ENCODE measurements around the gene GABPB2. TPM values are rescaled to one million over a fixed set of nuclear protein-coding genes. Genes with fewer than 3 reads are reported as not detected.

Gene GABPB2
- polyA plus RNA-seq, 2 of the 4 experiments (the other 2 are of a cell fraction) = 2.4 to 9.9 TPM

DNA sequence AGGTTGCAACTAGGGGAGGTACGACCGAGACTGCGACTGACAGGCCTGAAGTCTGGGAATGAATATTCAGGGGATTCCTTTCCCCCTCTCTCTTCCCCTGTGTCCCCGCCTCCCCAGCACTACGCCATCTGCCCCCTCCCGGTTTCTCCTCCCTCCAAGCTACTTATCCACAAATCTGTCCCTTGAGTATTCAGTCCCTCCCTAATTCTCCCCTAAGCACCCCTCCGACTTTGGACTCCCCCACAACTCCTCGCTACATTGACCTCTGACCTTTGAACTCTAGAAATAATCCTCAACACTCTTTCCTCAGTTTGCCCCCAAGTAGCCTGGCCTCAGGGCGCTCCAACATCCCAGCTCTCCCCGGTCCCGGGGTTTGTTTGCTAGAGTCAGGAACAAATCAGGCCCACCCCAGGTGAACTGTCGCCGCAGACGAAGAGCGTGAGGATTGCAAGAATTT is 94.7 kb downstream of the GABPB2 start:
- DNase-seq (ENCODE audit: low read depth in 1 of 2, low spot score in 1 of 2) (peak; percentile 18 to 44), FAIRE-seq (no peak), ATAC-seq (peak; percentile 12 to 57; a peak in 5 of 6 replicates)
- CTCF ChIA-PET = interaction anchor here (0.7 to 3.1 kb wide), 4 partner anchors 9 to 141 kb away, joined by 3 to 10 read pairs (median 4); partner anchors contain the start of gene TNFAIP8L2
- Histone ChIP-seq H3K4me2 (peak overlapping the region; percentile 98), H3K9me3 (no peaks in the 10 kb centered on the region), H3K4me1 (peaks cover 14% of the 10 kb centered on the region; the same call in 2 of the 3 replicates), H3K27ac (peak overlapping the region; percentile 86 to 91), H3K4me3 (peak overlapping the region; percentile 75)
- WGBS (ENCODE audit: missing lambda C conversion rate) = 6% methylated on average over 15 of the region's 15 CpGs
- TF ChIP-seq RCOR1 (IDR thresholded peaks at IDR 0.05; ENCODE audit: low read depth, low read length) = no peak
- TF ChIP-seq CEBPB (IDR thresholded peaks at IDR 0.05) = no peak
- TF ChIP-seq HOXB13 (CRISPR knock-in tag; IDR thresholded peaks at IDR 0.05; ENCODE audit: low read depth) = no peak
- no peak for TF ChIP-seq ZSCAN20 (CRISPR knock-in tag; IDR thresholded peaks at IDR 0.05)
- TF ChIP-seq, protein P1, sequence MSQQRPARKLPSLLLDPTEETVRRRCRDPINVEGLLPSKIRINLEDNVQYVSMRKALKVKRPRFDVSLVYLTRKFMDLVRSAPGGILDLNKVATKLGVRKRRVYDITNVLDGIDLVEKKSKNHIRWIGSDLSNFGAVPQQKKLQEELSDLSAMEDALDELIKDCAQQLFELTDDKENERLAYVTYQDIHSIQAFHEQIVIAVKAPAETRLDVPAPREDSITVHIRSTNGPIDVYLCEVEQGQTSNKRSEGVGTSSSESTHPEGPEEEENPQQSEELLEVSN (IDR thresholded peaks at IDR 0.05; ENCODE audit: borderline replicate concordance, low read depth) = no peak
- peak; percentile 93 for TF ChIP-seq PHF8 (IDR thresholded peaks at IDR 0.05; ENCODE audit: borderline replicate concordance, low read depth)
- TF ChIP-seq ZC3H11A (IDR thresholded peaks at IDR 0.05) = no peak
- no peak for TF ChIP-seq HEYL (CRISPR knock-in tag; IDR thresholded peaks at IDR 0.05)
- POLR2A ChIA-PET = interaction anchor here (2.1 kb wide), 1 partner anchor 24 kb away, joined by 12 read pairs; the partner anchor contains the start of gene VPS72

DNA sequence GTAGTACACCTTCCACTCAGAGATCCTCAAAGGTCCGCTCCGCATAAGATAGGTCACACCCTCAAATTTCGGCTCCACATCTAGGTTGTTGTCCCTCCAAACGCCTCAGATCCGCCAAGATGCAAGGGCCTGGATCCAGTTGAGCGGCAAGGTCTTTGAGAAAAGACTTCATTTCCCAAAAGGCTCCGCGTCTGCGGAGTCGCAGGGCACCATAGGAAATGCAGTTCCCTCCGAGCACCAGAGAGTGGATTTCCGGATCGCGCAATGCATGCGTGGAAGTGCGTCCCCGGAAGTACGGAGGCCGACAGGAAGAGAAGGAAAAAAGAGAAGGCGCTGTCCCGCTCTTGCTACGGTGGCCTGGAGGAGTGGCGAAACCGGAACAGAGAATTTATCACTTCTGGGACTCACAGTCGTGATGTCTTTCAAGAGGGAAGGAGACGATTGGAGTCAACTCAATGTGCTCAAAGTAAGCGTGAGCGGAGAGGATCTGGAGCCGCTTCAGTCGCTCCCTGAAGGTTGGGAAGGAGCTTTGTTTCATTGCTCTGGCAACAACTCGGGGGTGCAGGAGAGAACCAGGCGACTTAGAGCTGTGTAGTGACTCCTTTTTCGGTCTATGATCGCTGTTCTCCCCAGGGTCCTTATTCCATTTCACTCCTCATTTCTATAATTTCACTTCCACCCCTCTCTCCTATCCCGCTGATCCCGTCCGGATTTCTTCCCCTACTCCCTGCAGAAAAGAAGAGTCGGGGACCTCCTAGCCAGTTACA is 95.4 kb downstream of the GABPB2 start, which contains the start of the genes LYSMD1 and SCNM1:
Gene LYSMD1 (minus strand): TSS at position 165 of the 767 bp plus-strand sequence. CDS start 644 bp downstream, outside the sequence.
Gene SCNM1 (plus strand): TSS at position 407 of the 767 bp plus-strand sequence. CDS start 9 bp downstream, at position 416.
- DNase-seq (ENCODE audit: low read depth in 1 of 2, low spot score in 1 of 2) (peak; percentile 96 to 99), ATAC-seq (peak; percentile 96 to 98), FAIRE-seq (peak; percentile 94)
- ChIA-PET POLR2A (interaction anchor here (2.1 kb wide), 1 partner anchor 24 kb away, joined by 12 read pairs; the partner anchor contains the start of gene VPS72), CTCF (interaction anchor here (0.6 to 3.1 kb wide), 8 partner anchors 9 to 170 kb away, joined by 3 to 10 read pairs (median 3); partner anchors contain the start of genes PSMD4 and TNFAIP8L2)
- TF ChIP-seq, protein P2, sequence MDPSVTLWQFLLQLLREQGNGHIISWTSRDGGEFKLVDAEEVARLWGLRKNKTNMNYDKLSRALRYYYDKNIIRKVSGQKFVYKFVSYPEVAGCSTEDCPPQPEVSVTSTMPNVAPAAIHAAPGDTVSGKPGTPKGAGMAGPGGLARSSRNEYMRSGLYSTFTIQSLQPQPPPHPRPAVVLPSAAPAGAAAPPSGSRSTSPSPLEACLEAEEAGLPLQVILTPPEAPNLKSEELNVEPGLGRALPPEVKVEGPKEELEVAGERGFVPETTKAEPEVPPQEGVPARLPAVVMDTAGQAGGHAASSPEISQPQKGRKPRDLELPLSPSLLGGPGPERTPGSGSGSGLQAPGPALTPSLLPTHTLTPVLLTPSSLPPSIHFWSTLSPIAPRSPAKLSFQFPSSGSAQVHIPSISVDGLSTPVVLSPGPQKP (IDR thresholded peaks at IDR 0.05; ENCODE audit: low read depth, low read length) = peak; percentile 87
- peak; percentile 44; the same call in 1 of the 2 replicates for TF ChIP-seq POLR2A (IDR thresholded peaks at IDR 0.05; ENCODE audit: low read length)
- TF ChIP-seq, protein P1 (IDR thresholded peaks at IDR 0.05; ENCODE audit: borderline replicate concordance, low read depth) = peak; percentile 70
- TF ChIP-seq CEBPB (IDR thresholded peaks at IDR 0.05) = peak in 1 of 2 experiments; percentile 64; a peak in 1 of 4 replicates
- TF ChIP-seq NR3C1 (IDR thresholded peaks at IDR 0.05) = no peak
- no peak for TF ChIP-seq EHF (CRISPR knock-in tag; IDR thresholded peaks at IDR 0.05)
- TF ChIP-seq, protein P3, sequence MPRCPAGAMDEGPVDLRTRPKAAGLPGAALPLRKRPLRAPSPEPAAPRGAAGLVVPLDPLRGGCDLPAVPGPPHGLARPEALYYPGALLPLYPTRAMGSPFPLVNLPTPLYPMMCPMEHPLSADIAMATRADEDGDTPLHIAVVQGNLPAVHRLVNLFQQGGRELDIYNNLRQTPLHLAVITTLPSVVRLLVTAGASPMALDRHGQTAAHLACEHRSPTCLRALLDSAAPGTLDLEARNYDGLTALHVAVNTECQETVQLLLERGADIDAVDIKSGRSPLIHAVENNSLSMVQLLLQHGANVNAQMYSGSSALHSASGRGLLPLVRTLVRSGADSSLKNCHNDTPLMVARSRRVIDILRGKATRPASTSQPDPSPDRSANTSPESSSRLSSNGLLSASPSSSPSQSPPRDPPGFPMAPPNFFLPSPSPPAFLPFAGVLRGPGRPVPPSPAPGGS (IDR thresholded peaks at IDR 0.05) = no peak
- TF ChIP-seq ZFP36 (IDR thresholded peaks at IDR 0.05; ENCODE audit: borderline replicate concordance, partially characterized antibody) = no peak
- no peak for TF ChIP-seq ZC3H11A (IDR thresholded peaks at IDR 0.05)
- 0 out of 2 replicates have a peak, but pooled peaks have one; percentile 25 for TF ChIP-seq GATA3 (IDR thresholded peaks at IDR 0.05; ENCODE audit: borderline replicate concordance)
- TF ChIP-seq, protein P4, sequence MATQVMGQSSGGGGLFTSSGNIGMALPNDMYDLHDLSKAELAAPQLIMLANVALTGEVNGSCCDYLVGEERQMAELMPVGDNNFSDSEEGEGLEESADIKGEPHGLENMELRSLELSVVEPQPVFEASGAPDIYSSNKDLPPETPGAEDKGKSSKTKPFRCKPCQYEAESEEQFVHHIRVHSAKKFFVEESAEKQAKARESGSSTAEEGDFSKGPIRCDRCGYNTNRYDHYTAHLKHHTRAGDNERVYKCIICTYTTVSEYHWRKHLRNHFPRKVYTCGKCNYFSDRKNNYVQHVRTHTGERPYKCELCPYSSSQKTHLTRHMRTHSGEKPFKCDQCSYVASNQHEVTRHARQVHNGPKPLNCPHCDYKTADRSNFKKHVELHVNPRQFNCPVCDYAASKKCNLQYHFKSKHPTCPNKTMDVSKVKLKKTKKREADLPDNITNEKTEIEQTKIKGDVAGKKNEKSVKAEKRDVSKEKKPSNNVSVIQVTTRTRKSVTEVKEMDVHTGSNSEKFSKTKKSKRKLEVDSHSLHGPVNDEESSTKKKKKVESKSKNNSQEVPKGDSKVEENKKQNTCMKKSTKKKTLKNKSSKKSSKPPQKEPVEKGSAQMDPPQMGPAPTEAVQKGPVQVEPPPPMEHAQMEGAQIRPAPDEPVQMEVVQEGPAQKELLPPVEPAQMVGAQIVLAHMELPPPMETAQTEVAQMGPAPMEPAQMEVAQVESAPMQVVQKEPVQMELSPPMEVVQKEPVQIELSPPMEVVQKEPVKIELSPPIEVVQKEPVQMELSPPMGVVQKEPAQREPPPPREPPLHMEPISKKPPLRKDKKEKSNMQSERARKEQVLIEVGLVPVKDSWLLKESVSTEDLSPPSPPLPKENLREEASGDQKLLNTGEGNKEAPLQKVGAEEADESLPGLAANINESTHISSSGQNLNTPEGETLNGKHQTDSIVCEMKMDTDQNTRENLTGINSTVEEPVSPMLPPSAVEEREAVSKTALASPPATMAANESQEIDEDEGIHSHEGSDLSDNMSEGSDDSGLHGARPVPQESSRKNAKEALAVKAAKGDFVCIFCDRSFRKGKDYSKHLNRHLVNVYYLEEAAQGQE (IDR thresholded peaks at IDR 0.05) = peak; percentile 51; the same call in 1 of the 2 replicates
- no peak for TF ChIP-seq MYC (IDR thresholded peaks at IDR 0.05; ENCODE audit: borderline replicate concordance, low read length)
- TF ChIP-seq, protein P5, sequence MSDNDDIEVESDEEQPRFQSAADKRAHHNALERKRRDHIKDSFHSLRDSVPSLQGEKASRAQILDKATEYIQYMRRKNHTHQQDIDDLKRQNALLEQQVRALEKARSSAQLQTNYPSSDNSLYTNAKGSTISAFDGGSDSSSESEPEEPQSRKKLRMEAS (IDR thresholded peaks at IDR 0.05) = peak; percentile 90
- 0 out of 2 replicates have a peak, but pooled peaks have one; percentile 15 for TF ChIP-seq KDM5A (IDR thresholded peaks at IDR 0.05)
- TF ChIP-seq RARB (CRISPR knock-in tag; IDR thresholded peaks at IDR 0.05) = no peak
- peak; percentile 83 to 94; a peak in 4 of 5 replicates for TF ChIP-seq JUN (IDR thresholded peaks at IDR 0.05)
- TF ChIP-seq POLR2AphosphoS2 (conservative IDR thresholded peaks at IDR 0.05; ENCODE audit: low read length) = no peak
- TF ChIP-seq PHF8 (IDR thresholded peaks at IDR 0.05; ENCODE audit: borderline replicate concordance, low read depth) = peak; percentile 3; the same call in 1 of the 2 replicates
- TF ChIP-seq, protein P6, sequence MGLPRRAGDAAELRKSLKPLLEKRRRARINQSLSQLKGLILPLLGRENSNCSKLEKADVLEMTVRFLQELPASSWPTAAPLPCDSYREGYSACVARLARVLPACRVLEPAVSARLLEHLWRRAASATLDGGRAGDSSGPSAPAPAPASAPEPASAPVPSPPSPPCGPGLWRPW (IDR thresholded peaks at IDR 0.05) = no peak
- TF ChIP-seq, protein P7, sequence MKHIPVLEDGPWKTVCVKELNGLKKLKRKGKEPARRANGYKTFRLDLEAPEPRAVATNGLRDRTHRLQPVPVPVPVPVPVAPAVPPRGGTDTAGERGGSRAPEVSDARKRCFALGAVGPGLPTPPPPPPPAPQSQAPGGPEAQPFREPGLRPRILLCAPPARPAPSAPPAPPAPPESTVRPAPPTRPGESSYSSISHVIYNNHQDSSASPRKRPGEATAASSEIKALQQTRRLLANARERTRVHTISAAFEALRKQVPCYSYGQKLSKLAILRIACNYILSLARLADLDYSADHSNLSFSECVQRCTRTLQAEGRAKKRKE (CRISPR knock-in tag; IDR thresholded peaks at IDR 0.05; ENCODE audit: low read depth) = no peak
- peak within 1 kb of the TSS; percentile 98 for H3K4me2 ChIP-seq
- WGBS (ENCODE audit: missing lambda C conversion rate) = 2% methylated on average over 38 of the region's 38 CpGs
- peaks cover 14% of the 10 kb centered on the region; the same call in 2 of the 3 replicates for H3K4me1 ChIP-seq
- peak within 1 kb of the TSS; percentile 75 for H3K4me3 ChIP-seq
- no peaks in the 10 kb centered on the region for H3K9me3 ChIP-seq
- peak within 1 kb of the TSS; percentile 86 to 91 for H3K27ac ChIP-seq

Measured in A549 (cell line).